Thyroid gland (tissue), 4 donors: Measurements from ENCODE around the gene PAX6. TPM values are rescaled to one million over a fixed set of nuclear protein-coding genes. Genes with fewer than 3 reads are reported as not detected.

Source experiments
- DNase-seq, 2 donors: peaks; one replicate each; pipeline ENCODE4 v3.0.0-alpha.2; 2019
- H3K27ac ChIP-seq, 3 donors: fragments of 200-600 bp; sonication (generic); 1 replicate in 2 of 3; 2 replicates in 1 of 3; pipeline ENCODE4 v1.5.1; 2016 to 2019; ENCODE audit warnings: mild to moderate bottlenecking in 1 of 3, moderate library complexity in 1 of 3
- H3K27me3 ChIP-seq: fragments of 200-600 bp; sonication (generic); one replicate; pipeline ENCODE4 v1.5.1; 2019
- H3K36me3 ChIP-seq, 2 donors: fragments of 200-600 bp; sonication (generic); one replicate each; pipeline ENCODE4 v1.5.1; 2016 to 2019
- H3K4me1 ChIP-seq, 2 donors: fragments of 200-600 bp; sonication (generic); one replicate each; pipeline ENCODE4 v1.5.1; 2017 to 2019
- H3K4me3 ChIP-seq, 3 donors: fragments of 200-600 bp; sonication (generic); replicated peaks in 1 of 3; 1 replicate in 2 of 3; 2 replicates in 1 of 3; pipeline ENCODE4 v1.5.1; 2016; ENCODE audit warnings: mild to moderate bottlenecking in 1 of 3
- H3K9me3 ChIP-seq: fragments of 200-600 bp; sonication (generic); one replicate; pipeline ENCODE4 v1.5.1; 2017
- POLR2A ChIP-seq, 2 donors: fragments of 450-650 bp; IDR thresholded peaks; one replicate each; pipeline ENCODE4 v1.6.1; 2017; ENCODE audit warnings: antibody characterized with exemption in 2 of 2, mild to moderate bottlenecking in 2 of 2, moderate library complexity in 1 of 2
- WGBS, 2 donors: methylation state at CpG; one replicate each; pipeline ENCODE4 v1.1.5; 2017; 5-methylcytosine and 5-hydroxymethylcytosine counted together
- intact Hi-C: fragments of 100-400 bp; cut with DNase I; formaldehyde crosslinking; loops from one replicate; pipeline ENCODE4 v1.15.1; 2023
- total RNA-seq, 4 donors: library from RNA; depleted of rRNA; stranded (reverse); fragments of >200 nt; gene quantifications; one replicate each; pipeline ENCODE4 v1.2.3, GENCODE V29; 2016
- TF ChIP-seq, protein P1 (sequence below), 6 experiments: fragments of 200-600 bp in 3 of 6; fragments of 450-650 bp in 3 of 6; sonication (generic) in 3 of 6; IDR thresholded peaks; one replicate each; pipeline ENCODE4 v1.5.1; 2016 to 2019; ENCODE audit warnings: antibody characterized with exemption in 6 of 6, mild to moderate bottlenecking in 2 of 6, inconsistent platforms in 1 of 6, moderate library complexity in 1 of 6

Gene PAX6
- total RNA-seq, 4 donors from 2014 or later = not detected

- intact Hi-C loops = no loop called here
- H3K4me3 ChIP-seq = no peak overlapping the region
- no peaks in the 10 kb centered on the region for H3K4me1 ChIP-seq
- no peaks in the 10 kb centered on the region for H3K27me3 ChIP-seq
- no peaks in the 10 kb centered on the region for H3K36me3 ChIP-seq
- no peak for TF ChIP-seq POLR2A (IDR thresholded peaks at IDR 0.05)
- TF ChIP-seq, protein P1, sequence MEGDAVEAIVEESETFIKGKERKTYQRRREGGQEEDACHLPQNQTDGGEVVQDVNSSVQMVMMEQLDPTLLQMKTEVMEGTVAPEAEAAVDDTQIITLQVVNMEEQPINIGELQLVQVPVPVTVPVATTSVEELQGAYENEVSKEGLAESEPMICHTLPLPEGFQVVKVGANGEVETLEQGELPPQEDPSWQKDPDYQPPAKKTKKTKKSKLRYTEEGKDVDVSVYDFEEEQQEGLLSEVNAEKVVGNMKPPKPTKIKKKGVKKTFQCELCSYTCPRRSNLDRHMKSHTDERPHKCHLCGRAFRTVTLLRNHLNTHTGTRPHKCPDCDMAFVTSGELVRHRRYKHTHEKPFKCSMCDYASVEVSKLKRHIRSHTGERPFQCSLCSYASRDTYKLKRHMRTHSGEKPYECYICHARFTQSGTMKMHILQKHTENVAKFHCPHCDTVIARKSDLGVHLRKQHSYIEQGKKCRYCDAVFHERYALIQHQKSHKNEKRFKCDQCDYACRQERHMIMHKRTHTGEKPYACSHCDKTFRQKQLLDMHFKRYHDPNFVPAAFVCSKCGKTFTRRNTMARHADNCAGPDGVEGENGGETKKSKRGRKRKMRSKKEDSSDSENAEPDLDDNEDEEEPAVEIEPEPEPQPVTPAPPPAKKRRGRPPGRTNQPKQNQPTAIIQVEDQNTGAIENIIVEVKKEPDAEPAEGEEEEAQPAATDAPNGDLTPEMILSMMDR (IDR thresholded peaks at IDR 0.05) = no peak
- no peak for DNase-seq
- H3K9me3 ChIP-seq = no peaks in the 10 kb centered on the region
- 82 to 90% methylated on average over 16 of the region's 16 CpGs for WGBS, 2 donors
- H3K27ac ChIP-seq = no peak overlapping the region
Measured at GRCh38 chr11:31786996-31787685, 24.0 kb downstream of the PAX6 start.

DNA sequence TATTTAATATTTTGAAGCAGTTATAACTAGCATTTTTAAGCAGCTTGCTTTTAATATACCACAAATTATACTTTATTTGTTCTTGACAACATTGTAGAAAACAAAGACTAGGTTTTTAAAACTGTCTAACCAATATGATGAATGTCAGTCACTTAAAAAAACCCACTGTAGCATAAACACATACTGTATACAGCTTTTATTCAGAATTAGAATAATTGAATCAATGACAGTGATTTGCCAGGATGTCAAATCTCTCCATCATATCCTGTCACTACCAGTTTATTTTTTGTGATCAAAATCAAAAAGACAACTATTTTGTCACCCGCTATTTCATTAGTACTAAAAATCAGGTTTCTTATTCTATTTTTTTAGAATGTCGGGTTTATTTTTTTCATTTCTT is 26.5 kb downstream of the PAX6 start:
- intact Hi-C loops = no loop called here
- WGBS, 2 donors = 96 to 97% methylated on average over 2 of the region's 2 CpGs
- DNase-seq = no peak
- Histone ChIP-seq H3K4me1 (no peaks in the 10 kb centered on the region), H3K36me3 (no peaks in the 10 kb centered on the region), H3K4me3 (no peak overlapping the region), H3K9me3 (no peaks in the 10 kb centered on the region), H3K27ac (no peak overlapping the region), H3K27me3 (no peaks in the 10 kb centered on the region)
- TF ChIP-seq, protein P1 (IDR thresholded peaks at IDR 0.05) = no peak
- TF ChIP-seq POLR2A (IDR thresholded peaks at IDR 0.05) = no peak

- Histone ChIP-seq H3K27me3 (no peaks in the 10 kb centered on the region), H3K9me3 (no peaks in the 10 kb centered on the region), H3K4me1 (no peaks in the 10 kb centered on the region), H3K36me3 (no peaks in the 10 kb centered on the region), H3K27ac (no peak overlapping the region), H3K4me3 (no peak overlapping the region)
- TF ChIP-seq POLR2A (IDR thresholded peaks at IDR 0.05) = no peak
- TF ChIP-seq, protein P1 (IDR thresholded peaks at IDR 0.05) = no peak
- 96 to 97% methylated on average over 6 of the region's 6 CpGs for WGBS, 2 donors
- intact Hi-C loops = no loop called here
- no peak for DNase-seq
Measured at GRCh38 chr11:31783252-31783651, 27.9 kb downstream of the PAX6 start.

- WGBS, 2 donors = 96 to 100% methylated on average over 2 of the region's 2 CpGs
Measured at GRCh38 chr11:31782257-31782656, 28.9 kb downstream of the PAX6 start.

GRCh38 chr11:31780480-31780971 is 30.6 kb downstream of the PAX6 start:
- no peak overlapping the region for H3K27ac ChIP-seq
- no peak overlapping the region for H3K4me3 ChIP-seq
- H3K36me3 ChIP-seq = no peaks in the 10 kb centered on the region
- peak in 1 of 2 donors; percentile 39 for DNase-seq
- no peaks in the 10 kb centered on the region for H3K27me3 ChIP-seq
- H3K9me3 ChIP-seq = no peaks in the 10 kb centered on the region
- intact Hi-C loops = no loop called here
- no peaks in the 10 kb centered on the region for H3K4me1 ChIP-seq
- 65 to 72% methylated on average over 5 of the region's 5 CpGs for WGBS, 2 donors
- TF ChIP-seq, protein P1 (IDR thresholded peaks at IDR 0.05) = no peak
- no peak for TF ChIP-seq POLR2A (IDR thresholded peaks at IDR 0.05)

More at GRCh38 chr11:31782257-31782656, 28.9 kb downstream of the PAX6 start:
- TF ChIP-seq POLR2A (IDR thresholded peaks at IDR 0.05) = no peak
- TF ChIP-seq, protein P1 (IDR thresholded peaks at IDR 0.05) = no peak
- DNase-seq = no peak
- Histone ChIP-seq H3K4me3 (no peak overlapping the region), H3K4me1 (no peaks in the 10 kb centered on the region), H3K27me3 (no peaks in the 10 kb centered on the region), H3K36me3 (no peaks in the 10 kb centered on the region), H3K9me3 (no peaks in the 10 kb centered on the region), H3K27ac (no peak overlapping the region)
- intact Hi-C loops = no loop called here
